Measurements from ENCODE around the gene EXOSC7. TPM values are rescaled to one million over a fixed set of nuclear protein-coding genes. Genes with fewer than 3 reads are reported as not detected.
A peak's percentile ranks its signal among the peaks of the same experiment; 100 is the strongest.

Gene EXOSC7
- total and polyA plus RNA-seq, 9 of the 15 experiments (the other 6 are each of a cell fraction or from before 2014, with no cell fraction given) = 88.5 to 237 (median 112) TPM

DNA sequence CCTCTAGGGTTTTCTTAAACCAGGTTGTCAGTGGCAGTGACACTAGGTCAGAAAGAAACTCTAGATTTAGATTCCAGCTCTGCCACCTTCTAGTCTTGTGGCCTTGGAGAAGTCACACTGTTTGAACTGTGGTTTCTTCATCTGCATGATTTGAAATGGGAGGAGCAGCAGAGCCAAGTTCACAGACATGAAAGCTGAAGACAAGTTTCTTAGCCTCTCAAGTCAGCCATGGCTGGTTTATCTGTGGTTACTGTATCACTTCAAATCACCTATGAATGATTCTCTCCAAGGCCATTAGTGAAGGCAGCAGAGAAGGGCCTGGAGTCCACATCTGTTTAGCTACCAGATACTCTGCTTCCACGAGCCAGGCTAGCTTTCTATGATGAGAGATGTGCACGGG is 65.6 kb downstream of the EXOSC7 start (continued):
- TF ChIP-seq LCOR (CRISPR knock-in tag; IDR thresholded peaks at IDR 0.05) (no peak), BACH1 (tag; IDR thresholded peaks at IDR 0.05) (peak; percentile 58; the same call in 1 of the 2 replicates), MED1 (CRISPR knock-in tag; IDR thresholded peaks at IDR 0.05; ENCODE audit: borderline replicate concordance) (no peak), DMBX1 (CRISPR knock-in tag; IDR thresholded peaks at IDR 0.05; ENCODE audit: borderline replicate concordance) (peak; percentile 63; the same call in 1 of the 2 replicates), SIRT6 (IDR thresholded peaks at IDR 0.05; ENCODE audit: low read depth, low read length) (no peak), NR2C2 (CRISPR knock-in tag; IDR thresholded peaks at IDR 0.05) (no peak), NR2C2 (tag; IDR thresholded peaks at IDR 0.05) (0 out of 2 replicates have a peak, but pooled peaks have one; percentile 22), BMI1 (IDR thresholded peaks at IDR 0.05; ENCODE audit: low read length) (no peak), COPS2 (conservative IDR thresholded peaks at IDR 0.05) (no peak), TCF7L2 (IDR thresholded peaks at IDR 0.05; ENCODE audit: low read depth, low read length) (no peak), FOXP1 (CRISPR knock-in tag; IDR thresholded peaks at IDR 0.05) (peak; percentile 6; the same call in 1 of the 2 replicates), SRSF3 (IDR thresholded peaks at IDR 0.05; ENCODE audit: insufficient read depth, low read length) (no peak), SRSF9 (IDR thresholded peaks at IDR 0.05; ENCODE audit: borderline replicate concordance, low read depth, low read length) (no peak), CBFA2T3 (IDR thresholded peaks at IDR 0.05) (0 out of 2 replicates have a peak, but pooled peaks have one; percentile 3), ZNF408 (CRISPR knock-in tag; IDR thresholded peaks at IDR 0.05; ENCODE audit: low read depth) (no peak)
- TF ChIP-seq, protein P1, sequence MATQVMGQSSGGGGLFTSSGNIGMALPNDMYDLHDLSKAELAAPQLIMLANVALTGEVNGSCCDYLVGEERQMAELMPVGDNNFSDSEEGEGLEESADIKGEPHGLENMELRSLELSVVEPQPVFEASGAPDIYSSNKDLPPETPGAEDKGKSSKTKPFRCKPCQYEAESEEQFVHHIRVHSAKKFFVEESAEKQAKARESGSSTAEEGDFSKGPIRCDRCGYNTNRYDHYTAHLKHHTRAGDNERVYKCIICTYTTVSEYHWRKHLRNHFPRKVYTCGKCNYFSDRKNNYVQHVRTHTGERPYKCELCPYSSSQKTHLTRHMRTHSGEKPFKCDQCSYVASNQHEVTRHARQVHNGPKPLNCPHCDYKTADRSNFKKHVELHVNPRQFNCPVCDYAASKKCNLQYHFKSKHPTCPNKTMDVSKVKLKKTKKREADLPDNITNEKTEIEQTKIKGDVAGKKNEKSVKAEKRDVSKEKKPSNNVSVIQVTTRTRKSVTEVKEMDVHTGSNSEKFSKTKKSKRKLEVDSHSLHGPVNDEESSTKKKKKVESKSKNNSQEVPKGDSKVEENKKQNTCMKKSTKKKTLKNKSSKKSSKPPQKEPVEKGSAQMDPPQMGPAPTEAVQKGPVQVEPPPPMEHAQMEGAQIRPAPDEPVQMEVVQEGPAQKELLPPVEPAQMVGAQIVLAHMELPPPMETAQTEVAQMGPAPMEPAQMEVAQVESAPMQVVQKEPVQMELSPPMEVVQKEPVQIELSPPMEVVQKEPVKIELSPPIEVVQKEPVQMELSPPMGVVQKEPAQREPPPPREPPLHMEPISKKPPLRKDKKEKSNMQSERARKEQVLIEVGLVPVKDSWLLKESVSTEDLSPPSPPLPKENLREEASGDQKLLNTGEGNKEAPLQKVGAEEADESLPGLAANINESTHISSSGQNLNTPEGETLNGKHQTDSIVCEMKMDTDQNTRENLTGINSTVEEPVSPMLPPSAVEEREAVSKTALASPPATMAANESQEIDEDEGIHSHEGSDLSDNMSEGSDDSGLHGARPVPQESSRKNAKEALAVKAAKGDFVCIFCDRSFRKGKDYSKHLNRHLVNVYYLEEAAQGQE (IDR thresholded peaks at IDR 0.05; ENCODE audit: borderline replicate concordance) = no peak
- TF ChIP-seq, protein P1 (CRISPR knock-in tag; IDR thresholded peaks at IDR 0.05; ENCODE audit: low read depth) = 0 out of 2 replicates have a peak, but pooled peaks have one; percentile 28
- TF ChIP-seq, protein P2, sequence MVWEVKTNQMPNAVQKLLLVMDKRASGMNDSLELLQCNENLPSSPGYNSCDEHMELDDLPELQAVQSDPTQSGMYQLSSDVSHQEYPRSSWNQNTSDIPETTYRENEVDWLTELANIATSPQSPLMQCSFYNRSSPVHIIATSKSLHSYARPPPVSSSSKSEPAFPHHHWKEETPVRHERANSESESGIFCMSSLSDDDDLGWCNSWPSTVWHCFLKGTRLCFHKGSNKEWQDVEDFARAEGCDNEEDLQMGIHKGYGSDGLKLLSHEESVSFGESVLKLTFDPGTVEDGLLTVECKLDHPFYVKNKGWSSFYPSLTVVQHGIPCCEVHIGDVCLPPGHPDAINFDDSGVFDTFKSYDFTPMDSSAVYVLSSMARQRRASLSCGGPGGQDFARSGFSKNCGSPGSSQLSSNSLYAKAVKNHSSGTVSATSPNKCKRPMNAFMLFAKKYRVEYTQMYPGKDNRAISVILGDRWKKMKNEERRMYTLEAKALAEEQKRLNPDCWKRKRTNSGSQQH (CRISPR knock-in tag; IDR thresholded peaks at IDR 0.05) = no peak
- TF ChIP-seq, protein P3, sequence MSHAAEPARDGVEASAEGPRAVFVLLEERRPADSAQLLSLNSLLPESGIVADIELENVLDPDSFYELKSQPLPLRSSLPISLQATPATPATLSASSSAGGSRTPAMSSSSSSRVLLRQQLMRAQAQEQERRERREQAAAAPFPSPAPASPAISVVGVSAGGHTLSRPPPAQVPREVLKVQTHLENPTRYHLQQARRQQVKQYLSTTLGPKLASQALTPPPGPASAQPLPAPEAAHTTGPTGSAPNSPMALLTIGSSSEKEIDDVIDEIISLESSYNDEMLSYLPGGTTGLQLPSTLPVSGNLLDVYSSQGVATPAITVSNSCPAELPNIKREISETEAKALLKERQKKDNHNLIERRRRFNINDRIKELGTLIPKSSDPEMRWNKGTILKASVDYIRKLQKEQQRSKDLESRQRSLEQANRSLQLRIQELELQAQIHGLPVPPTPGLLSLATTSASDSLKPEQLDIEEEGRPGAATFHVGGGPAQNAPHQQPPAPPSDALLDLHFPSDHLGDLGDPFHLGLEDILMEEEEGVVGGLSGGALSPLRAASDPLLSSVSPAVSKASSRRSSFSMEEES (CRISPR knock-in tag; IDR thresholded peaks at IDR 0.05) = no peak

All from K562 (cell line).